Panc1 (cell line): ENCODE results near the gene MTG1. TPM values are rescaled to one million over a fixed set of nuclear protein-coding genes. Genes with fewer than 3 reads are reported as not detected.

Experiments
- ATAC-seq: fragments of 200-7000 bp; cut with Tn5 transposase; 2 replicates; pipeline ENCODE4 v1.9.1; 2020; ENCODE audit warnings: mild to moderate bottlenecking, moderate library complexity
- BruUV-seq: library from RNA; stranded (reverse); fragments of 400-500 nt; replicated peaks from 2 replicates; lab custom pipeline; 2021; lab: Mats Ljungman, UMichigan
- CTCF ChIA-PET: fragments of 300-600 bp; sonication (Branson Sonifier 250); formaldehyde crosslinking; loops from one replicate; lab custom pipeline; 2022; ENCODE audit warnings: antibody characterized with exemption; lab: Charles Lee
- POLR2A ChIA-PET: fragments of 300-600 bp; sonication (Branson Sonifier 250); formaldehyde crosslinking; loops from one replicate; lab custom pipeline; 2022; ENCODE audit warnings: antibody characterized with exemption; lab: Charles Lee
- DNase-seq: peaks from one replicate; pipeline ENCODE4 v3.0.0-alpha.2; 2010; ENCODE audit warnings: low read depth, low spot score
- H3K27ac ChIP-seq: 2 replicates; pipeline ENCODE4 v1.5.1; 2011; ENCODE audit warnings: mild to moderate bottlenecking, low read length, inconsistent platforms
- H3K27me3 ChIP-seq: fragments of 200-500 bp; sonication (Bioruptor generic); 2 replicates; pipeline ENCODE4 v1.6.0; 2014; ENCODE audit warnings: low read length, inconsistent platforms; ENCODE audit not compliant: control insufficient read depth, insufficient read depth
- H3K36me3 ChIP-seq: fragments of 200-500 bp; sonication (Bioruptor generic); 2 replicates; pipeline ENCODE4 v1.5.1; 2014; ENCODE audit warnings: inconsistent platforms, mild to moderate bottlenecking, low read length, moderate library complexity; ENCODE audit not compliant: control insufficient read depth, insufficient read depth
- H3K4me1 ChIP-seq: 2 replicates; pipeline ENCODE4 v1.5.1; 2011; ENCODE audit warnings: inconsistent platforms, mild to moderate bottlenecking, low read length, moderate library complexity; ENCODE audit not compliant: control insufficient read depth, insufficient read depth
- H3K4me3 ChIP-seq, 2 experiments: 2 replicates each; pipeline ENCODE4 v1.5.1; 2011 to 2012; ENCODE audit warnings: low read depth in 2 of 2, low read length in 2 of 2, mild to moderate bottlenecking in 2 of 2, inconsistent platforms in 1 of 2, moderate library complexity in 1 of 2
- H3K9me3 ChIP-seq: fragments of 200-500 bp; sonication (Bioruptor generic); 2 replicates; pipeline ENCODE4 v1.5.1; 2014; ENCODE audit warnings: low read depth, mild to moderate bottlenecking, inconsistent platforms, low read length, moderate library complexity; ENCODE audit not compliant: control insufficient read depth, insufficient read depth
- CTCF ChIP-seq: fragments of 450-650 bp; IDR thresholded peaks from 2 replicates; pipeline ENCODE4 v1.5.1; 2017; ENCODE audit warnings: mild to moderate bottlenecking
- POLR2AphosphoS5 ChIP-seq: IDR thresholded peaks from 2 replicates; pipeline ENCODE4 v1.6.1; 2012; ENCODE audit warnings: mild to moderate bottlenecking, low read depth, low read length, moderate library complexity
- REST ChIP-seq, 2 experiments: IDR thresholded peaks; 2 replicates each; pipeline ENCODE4 v1.6.1; 2011 to 2012; ENCODE audit warnings: low read depth in 2 of 2, control low read depth in 1 of 2, low read length in 1 of 2, mild to moderate bottlenecking in 1 of 2, moderate library complexity in 1 of 2; ENCODE audit not compliant: insufficient read depth in 1 of 2
- SIN3A ChIP-seq: IDR thresholded peaks from 2 replicates; pipeline ENCODE4 v1.6.1; 2012; ENCODE audit warnings: low read depth, mild to moderate bottlenecking, low read length, moderate library complexity, borderline replicate concordance; ENCODE audit not compliant: insufficient read depth
- TCF7L2 ChIP-seq: IDR thresholded peaks from 2 replicates; pipeline ENCODE4 v1.6.1; 2011; ENCODE audit warnings: mild to moderate bottlenecking, low read depth, low read length, inconsistent platforms
- in situ Hi-C: cut with HindIII; loops from 2 replicates; pipeline ENCODE4 v1.10.0; 2016; ENCODE audit warnings: low sequenced_read_pairs, low pct_unique_long_range_greater_than_20kb
- intact Hi-C: fragments of 100-400 bp; cut with micrococcal nuclease; formaldehyde crosslinking; loops from one replicate; pipeline ENCODE4 v1.10.0; 2022; ENCODE audit not compliant: unreplicated experiment
- total RNA-seq: library from RNA; stranded (reverse); gene quantifications from one replicate; pipeline ENCODE4 v1.2.1, GENCODE V29; 2021; ENCODE audit not compliant: unreplicated experiment

The MTG1 gene
- total RNA-seq, 1 experiment from 2014 or later, result 96.4 TPM

- in situ Hi-C loops, result no loop called here
- ChIA-PET POLR2A (no interaction called here), CTCF (interaction anchor here (0.6 kb wide), 1 partner anchor 130 kb away, joined by 3 read pairs; no protein-coding TSS in a partner anchor)
- ATAC-seq (no peak), DNase-seq (no peak)
- H3K27me3 ChIP-seq, result no peaks in the 10 kb centered on the region
- H3K36me3 ChIP-seq, result peaks cover 14% of the 10 kb centered on the region; the same call in 1 of the 2 replicates
- no peak for TF ChIP-seq SIN3A
- TF ChIP-seq REST (IDR thresholded peaks at IDR 0.05; ENCODE audit: insufficient read depth in 1 of 2, low read depth in 2 of 2, low read length in 1 of 2), result no peak
- TF ChIP-seq POLR2AphosphoS5, result no peak
- no peak for TF ChIP-seq CTCF
- TF ChIP-seq TCF7L2, result no peak
- H3K27ac ChIP-seq, result no peak overlapping the region
- BruUV-seq, result no TSS peak
- no peaks in the 10 kb centered on the region for H3K9me3 ChIP-seq
- no peaks in the 10 kb centered on the region for H3K4me1 ChIP-seq
- intact Hi-C loops, result no loop called here
- no peak overlapping the region for H3K4me3 ChIP-seq
Measured at GRCh38 chr10:133365461-133366129, 28.4 kb upstream of the MTG1 start.

GRCh38 chr10:133366130-133366478, 27.9 kb upstream of the MTG1 start:
- in situ Hi-C loops, result no loop called here
- Histone ChIP-seq H3K36me3 (peaks cover 14% of the 10 kb centered on the region; the same call in 1 of the 2 replicates), H3K27me3 (no peaks in the 10 kb centered on the region), H3K27ac (no peak overlapping the region), H3K4me3 (no peak overlapping the region), H3K4me1 (no peaks in the 10 kb centered on the region), H3K9me3 (no peaks in the 10 kb centered on the region)
- intact Hi-C loops, result no loop called here
- POLR2A ChIA-PET, result no interaction called here
- no TSS peak for BruUV-seq
- DNase-seq (no peak), ATAC-seq (no peak)
- TF ChIP-seq REST (IDR thresholded peaks at IDR 0.05; ENCODE audit: insufficient read depth in 1 of 2, low read depth in 2 of 2, low read length in 1 of 2) (no peak), TCF7L2 (no peak), SIN3A (no peak), CTCF (no peak), POLR2AphosphoS5 (no peak)
- CTCF ChIA-PET, result interaction anchor here (0.6 kb wide), 1 partner anchor 130 kb away, joined by 3 read pairs; no protein-coding TSS in a partner anchor
